HG03097 (cell line): ENCODE measurements around the gene NEU1.
"Not testable (repeated sequence)": the region's sequence is repeated elsewhere in the genome, so short reads cannot be mapped to it uniquely, and the experiment has no call there.

Experiments
- ATAC-seq: cut with Tn5 transposase; IDR thresholded peaks from one replicate; pipeline ENCODE4 v1.9.1; 2021; ENCODE audit not compliant: unreplicated experiment, low FRiP score

Gene NEU1

GRCh38 chr6:31875877-31876276 is 13.3 kb upstream of the NEU1 start:
- ATAC-seq: no peak

GRCh38 chr6:31874836-31875572 is 12.4 kb upstream of the NEU1 start:
- ATAC-seq: no peak

DNA sequence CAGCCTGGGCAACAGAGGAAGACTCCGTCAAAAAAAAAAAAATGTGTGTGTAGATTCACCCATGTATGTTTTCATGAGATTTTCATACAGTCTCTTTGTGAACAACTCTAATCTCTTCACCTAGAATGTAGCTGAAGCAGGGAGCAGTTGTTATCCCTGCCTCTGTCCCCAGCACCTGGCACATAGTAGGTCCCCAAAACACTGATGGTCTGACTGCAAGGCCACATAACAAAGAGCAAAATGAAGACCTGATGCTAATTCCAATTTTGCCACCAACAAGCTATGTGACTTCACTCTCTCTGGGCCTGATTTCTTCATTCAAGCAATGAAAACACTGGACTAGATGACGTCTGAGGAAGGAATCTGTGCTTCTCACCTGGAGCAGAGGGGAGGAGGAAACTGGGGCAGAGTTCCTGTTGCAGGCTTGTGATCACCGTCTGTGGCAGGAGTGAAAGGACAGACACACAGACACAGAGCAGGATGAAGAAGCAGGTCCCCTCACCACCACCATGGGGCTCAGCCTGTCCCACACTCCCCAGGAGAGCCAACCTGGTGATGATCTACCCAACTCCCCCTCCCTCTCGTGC is 11.6 kb upstream of the NEU1 start:
- ATAC-seq: no peak

DNA sequence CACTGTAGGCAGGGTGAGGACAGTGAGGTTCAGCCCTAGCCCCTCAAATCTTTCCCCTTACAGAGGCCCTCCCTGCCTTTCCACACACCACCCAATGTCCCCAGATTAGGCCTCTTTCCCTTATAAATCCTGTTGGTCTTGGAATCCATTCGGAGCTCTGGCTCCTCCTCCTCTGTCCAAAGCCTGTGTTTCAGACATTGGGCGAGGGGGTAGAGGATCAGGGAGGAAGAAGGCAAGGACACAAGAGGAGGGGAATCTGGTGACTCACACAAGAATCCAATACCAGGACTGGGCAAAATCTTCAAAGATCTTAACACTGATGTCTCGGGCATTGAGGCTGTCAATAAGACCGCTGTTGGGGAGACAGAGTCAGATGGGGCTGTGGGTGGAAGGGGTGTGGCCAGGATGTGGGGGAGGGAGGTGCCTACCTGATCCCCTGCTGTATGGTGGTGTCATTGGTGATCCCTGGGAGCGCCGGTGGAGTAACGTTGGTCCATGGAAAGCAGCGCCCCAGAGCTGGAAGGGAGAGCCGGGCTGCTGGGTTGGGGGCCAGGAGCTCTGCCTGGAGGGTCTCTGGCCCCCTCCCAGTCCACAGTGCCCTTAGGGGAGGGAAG is 8.5 kb upstream of the NEU1 start:
- no peak for ATAC-seq

DNA sequence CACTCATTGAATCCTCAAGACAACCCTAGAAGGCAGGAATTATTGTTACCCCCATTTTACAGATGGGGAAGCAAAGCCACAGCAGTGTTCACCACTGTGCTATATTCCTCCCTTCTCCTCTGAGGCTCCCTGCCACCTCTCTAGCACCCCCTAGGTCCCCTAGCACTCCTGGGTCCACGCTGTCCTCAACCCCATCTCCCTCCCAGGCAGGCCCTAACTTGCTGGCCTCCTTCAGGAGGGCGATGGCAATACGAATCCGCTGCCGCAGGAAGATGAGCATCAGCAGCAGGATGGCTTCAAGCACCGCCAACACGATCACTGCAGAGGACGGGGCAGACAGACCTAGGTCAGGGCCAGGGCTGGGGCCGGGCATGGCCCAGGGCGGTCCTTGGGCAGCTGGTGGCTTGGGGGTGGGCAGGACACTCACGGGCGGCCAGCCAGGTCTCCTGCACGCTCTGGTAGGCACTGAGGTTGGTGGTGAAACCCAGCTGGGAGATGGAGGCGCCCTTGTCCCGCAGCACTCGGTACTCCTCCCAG is 7.8 kb upstream of the NEU1 start:
- ATAC-seq: no peak

DNA sequence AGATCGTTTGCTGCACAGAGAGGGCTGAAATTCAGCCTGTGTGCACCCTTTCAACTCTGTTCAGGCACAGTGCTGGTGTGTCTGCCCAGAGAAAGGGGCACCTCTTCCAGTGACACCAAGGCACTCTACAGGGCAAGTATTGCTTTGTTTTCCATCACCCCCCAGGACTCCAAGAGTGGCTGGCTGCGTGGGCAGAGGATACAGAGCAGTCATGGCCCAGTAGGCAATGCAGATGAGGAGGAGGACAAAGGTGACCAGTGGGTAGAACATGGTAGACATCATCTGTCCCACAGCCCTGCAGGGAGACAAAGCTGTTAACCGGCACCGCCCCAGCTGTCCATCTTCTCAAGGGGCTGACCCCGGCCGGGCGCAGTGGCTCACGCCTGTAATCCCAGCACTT is 6.7 kb upstream of the NEU1 start:
- ATAC-seq: no peak

- ATAC-seq: not testable (repeated sequence)
These were observed 6.0 kb upstream of the NEU1 start for GRCh38 chr6:31868658-31868971.

DNA sequence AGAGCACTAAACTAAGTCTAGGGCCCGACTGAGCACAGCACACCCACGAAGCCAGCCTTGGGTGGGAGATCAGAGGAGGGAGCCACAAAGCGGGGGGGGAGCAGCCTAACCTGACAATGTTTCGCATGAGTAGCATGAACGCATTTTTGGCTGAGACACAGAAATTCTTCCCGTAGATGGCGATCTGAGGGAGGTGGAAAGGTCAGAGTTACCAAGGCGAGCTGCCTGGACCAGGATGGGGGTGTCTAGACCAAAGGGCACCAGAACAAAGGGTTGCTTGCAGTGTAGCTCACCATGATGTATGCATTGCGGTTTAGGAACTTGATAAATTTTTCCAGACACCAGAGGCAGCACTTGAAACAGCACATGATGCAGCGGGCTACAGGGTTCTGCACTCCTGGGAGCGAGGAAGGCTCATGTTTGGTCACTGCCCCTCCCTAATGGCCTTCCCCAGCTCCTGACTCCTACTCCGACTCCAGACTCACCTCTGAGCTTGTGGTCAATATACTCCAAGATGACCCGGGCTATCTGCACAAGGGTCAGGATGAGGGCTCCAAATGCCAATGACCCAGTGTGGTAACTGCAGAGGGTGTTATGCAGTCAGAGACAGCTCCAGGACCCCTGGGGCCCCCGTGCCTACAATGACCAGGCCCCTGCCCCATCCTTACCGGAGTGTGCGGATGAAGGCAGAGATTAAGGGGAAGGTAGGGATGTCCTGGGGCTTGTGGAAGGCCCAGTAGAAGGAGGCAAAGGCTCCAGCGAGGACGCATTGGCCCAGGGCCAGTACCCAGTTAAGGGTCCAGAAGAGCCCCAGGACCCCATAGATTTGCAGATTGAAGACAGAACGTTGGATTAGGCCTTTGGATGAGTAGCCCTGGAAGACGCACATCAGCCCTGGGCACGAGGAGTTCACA is 2.8 kb upstream of the NEU1 start:
- ATAC-seq: no peak

- ATAC-seq: no peak
These were observed 2.2 kb upstream of the NEU1 start for GRCh38 chr6:31864818-31865204.

DNA sequence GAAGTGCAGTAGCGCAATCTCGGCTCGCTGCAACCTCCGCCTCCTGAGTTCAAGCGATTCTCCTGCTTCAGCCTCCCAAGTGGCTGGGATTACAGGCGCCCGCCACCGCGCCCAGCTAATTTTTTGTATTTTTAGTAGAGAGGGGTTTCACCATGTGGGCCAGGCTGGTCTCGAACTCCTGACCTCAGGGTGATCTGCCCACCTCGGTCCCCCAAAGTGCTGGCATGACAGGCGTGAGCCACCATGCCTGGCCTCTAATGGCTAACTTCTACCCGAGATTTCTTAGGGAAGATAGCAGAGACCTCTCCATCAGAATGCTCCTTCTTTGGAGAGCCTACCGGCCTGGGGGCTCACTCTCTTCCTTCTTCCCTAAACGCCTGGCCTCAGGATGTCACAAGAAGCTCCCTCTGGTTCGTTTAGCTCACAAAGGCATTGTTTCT is 1.5 kb upstream of the NEU1 start:
- not testable (repeated sequence) for ATAC-seq

DNA sequence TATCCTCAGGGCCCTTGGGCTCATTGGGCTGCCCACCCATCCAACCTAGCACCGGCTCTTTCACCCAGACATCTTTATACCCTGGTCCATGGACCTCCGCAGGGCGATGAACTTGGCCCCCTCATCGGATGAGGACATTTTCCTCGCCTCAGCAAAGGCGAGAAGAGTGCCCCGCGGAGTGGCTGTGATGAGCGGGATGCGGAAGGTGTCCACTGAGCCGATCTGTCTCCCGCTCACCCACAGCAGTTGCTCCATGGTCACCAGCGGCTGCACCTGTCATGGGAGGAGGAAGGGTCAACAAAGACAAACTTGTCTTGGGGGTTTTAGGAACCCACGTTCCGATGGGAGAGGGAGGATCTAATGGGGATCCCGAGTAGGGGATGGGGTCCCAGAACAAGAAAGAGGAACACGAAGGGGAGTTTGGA is 690 bp downstream of the NEU1 start:
- ATAC-seq: no peak

GRCh38 chr6:31861150-31861549 is 1.5 kb downstream of the NEU1 start:
- ATAC-seq: no peak

DNA sequence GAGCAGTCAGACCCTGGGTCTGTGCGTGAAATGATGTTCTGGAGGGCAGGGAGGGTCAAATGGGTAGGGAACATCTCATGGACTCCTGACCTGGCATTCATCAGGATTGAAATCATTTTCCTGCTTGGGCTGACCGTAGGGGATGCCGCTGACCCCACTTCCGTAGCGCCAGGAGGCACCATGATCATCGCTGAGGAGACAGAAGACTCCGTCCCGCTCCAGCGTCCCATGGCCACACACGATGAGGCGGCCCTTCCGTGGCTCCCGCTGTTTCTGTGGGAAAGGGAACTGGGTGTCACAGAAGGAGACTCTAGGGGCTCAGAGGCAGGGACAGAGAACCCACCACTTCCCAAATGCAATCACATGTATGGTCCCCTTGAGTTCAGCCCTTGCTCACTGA is 2.3 kb downstream of the NEU1 start:
- no peak for ATAC-seq

GRCh38 chr6:31859923-31860322 is 2.7 kb downstream of the NEU1 start:
- ATAC-seq: no peak

GRCh38 chr6:31858707-31859106 is 3.9 kb downstream of the NEU1 start:
- ATAC-seq: no peak

DNA sequence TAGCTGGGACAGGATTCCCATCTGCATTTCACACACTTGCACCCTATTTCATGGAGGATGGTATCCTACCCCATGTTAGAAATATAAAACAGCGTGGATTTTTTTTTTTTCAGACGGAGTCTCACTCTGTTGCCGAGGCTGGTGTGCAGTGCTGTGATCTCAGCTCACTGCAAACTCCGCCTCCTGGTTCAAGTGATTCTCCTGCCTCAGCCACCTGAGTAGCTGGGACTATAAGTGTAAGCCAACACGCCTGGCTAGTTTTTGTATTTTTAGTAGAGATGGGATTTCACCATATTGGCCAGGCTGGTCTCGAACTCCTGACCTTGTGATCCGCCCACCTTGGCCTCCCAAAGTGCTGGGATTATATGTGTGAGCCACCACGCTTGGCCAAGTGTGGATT is 4.8 kb downstream of the NEU1 start:
- ATAC-seq: not testable (repeated sequence)

- not testable (repeated sequence) for ATAC-seq
These were observed 10.5 kb downstream of the NEU1 start for GRCh38 chr6:31851980-31852718.

DNA sequence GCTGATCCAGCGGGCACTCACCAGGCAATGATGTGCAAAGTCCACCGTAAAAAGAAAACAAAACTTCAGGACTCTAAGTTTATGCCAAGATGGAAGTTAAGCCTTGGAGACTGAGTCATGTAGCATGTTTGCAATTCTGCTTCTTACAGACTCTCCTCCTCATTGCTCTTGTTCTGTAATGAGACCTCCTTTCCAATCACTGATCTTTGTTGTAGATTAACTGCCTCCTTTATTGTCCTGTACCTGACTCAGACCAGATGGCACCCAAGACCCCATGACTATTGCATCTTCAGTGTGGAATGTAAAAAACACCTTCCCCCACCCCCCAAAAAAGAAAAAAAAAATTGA is 11.2 kb downstream of the NEU1 start:
- ATAC-seq: no peak

DNA sequence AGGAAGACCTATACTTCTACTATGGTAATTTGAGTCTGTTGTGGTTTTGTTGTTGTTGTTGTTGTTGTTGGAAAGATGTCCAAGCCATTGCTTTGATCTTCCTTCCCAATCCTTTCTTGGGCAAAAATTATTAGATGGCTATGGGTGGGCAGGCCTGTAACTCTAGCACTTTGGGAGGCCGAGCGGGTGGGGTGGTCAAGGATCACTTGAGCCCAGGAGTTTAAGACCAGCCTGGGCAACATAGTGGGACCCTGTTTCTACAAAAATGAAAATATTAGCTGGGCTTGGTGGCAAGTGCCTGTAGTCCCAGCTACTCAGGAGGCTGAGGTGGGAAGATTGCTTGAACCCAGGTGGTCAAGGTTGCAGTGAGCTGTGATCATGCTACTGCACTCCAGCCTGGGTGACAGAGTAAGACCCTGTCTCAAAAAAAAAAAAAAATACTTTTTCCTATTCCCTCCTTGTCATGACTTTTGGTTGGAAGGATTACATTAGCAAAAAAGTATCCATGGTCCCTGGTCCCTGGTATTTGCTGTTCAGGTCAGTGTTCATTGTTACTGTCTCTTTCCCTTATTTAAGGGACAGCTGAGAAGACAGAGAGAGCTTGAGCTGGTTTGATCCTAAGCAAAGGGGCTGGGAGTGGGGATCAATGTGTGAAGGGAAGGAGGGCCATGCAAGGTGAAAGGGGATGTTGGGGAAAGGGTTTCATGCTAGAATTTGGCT is 11.7 kb downstream of the NEU1 start:
- no peak for ATAC-seq
